Osteoblast (primary cell): Measurements from ENCODE around the gene APOC3. TPM values are rescaled to one million over a fixed set of nuclear protein-coding genes. Genes with fewer than 3 reads are reported as not detected.
A peak's percentile ranks its signal among the peaks of the same experiment; 100 is the strongest.

Experiments
- DNase-seq: peaks from one replicate; pipeline ENCODE4 v3.0.0; 2011; ENCODE audit warnings: low spot score, mixed read lengths; ENCODE audit not compliant: insufficient read length; ENCODE audit errors: missing footprints
- H2AFZ ChIP-seq: 2 replicates; pipeline ENCODE4 v1.6.0; 2011; ENCODE audit warnings: mild to moderate bottlenecking, low read length
- H3K27ac ChIP-seq: 2 replicates; pipeline ENCODE4 v1.5.1; 2011; ENCODE audit warnings: mild to moderate bottlenecking, low read depth, low read length, moderate library complexity
- H3K27me3 ChIP-seq: 2 replicates; pipeline ENCODE4 v1.6.0; 2012; ENCODE audit warnings: mild to moderate bottlenecking, control low read depth, inconsistent platforms, low read length, moderate library complexity; ENCODE audit not compliant: insufficient read depth
- H3K36me3 ChIP-seq: 2 replicates; pipeline ENCODE4 v1.5.1; 2011; ENCODE audit warnings: mild to moderate bottlenecking, low read length, control low read depth, moderate library complexity; ENCODE audit not compliant: insufficient read depth
- H3K4me1 ChIP-seq: 2 replicates; pipeline ENCODE4 v1.5.1; 2011; ENCODE audit warnings: mild to moderate bottlenecking, low read length, control low read depth, moderate library complexity; ENCODE audit not compliant: insufficient read depth
- H3K4me2 ChIP-seq: 2 replicates; pipeline ENCODE4 v1.6.0; 2011; ENCODE audit warnings: mild to moderate bottlenecking, low read length; ENCODE audit not compliant: insufficient read depth
- H3K4me3 ChIP-seq: fragments of 200-600 bp; sonication (generic); 3 replicates; pipeline ENCODE4 v1.5.1; 2012; ENCODE audit warnings: mild to moderate bottlenecking, low read length, inconsistent platforms; ENCODE audit not compliant: insufficient read depth
- H3K79me2 ChIP-seq: 2 replicates; pipeline ENCODE4 v1.6.0; 2012; ENCODE audit warnings: mild to moderate bottlenecking, low read length, control low read depth, inconsistent platforms; ENCODE audit not compliant: insufficient read depth
- H3K9me3 ChIP-seq: 2 replicates; pipeline ENCODE4 v1.5.1; 2011; ENCODE audit warnings: low read depth, low read length, control low read depth
- H4K20me1 ChIP-seq: 2 replicates; pipeline ENCODE4 v1.6.0; 2012; ENCODE audit warnings: mild to moderate bottlenecking, low read length, control low read depth; ENCODE audit not compliant: insufficient read depth
- CTCF ChIP-seq: IDR thresholded peaks from 2 replicates; pipeline ENCODE4 v1.5.1; 2011; ENCODE audit warnings: mild to moderate bottlenecking, low read depth, low read length, moderate library complexity; ENCODE audit errors: extremely low read depth
- total RNA-seq: library from RNA; depleted of rRNA; stranded (reverse); fragments of >200 nt; gene quantifications from 2 replicates; pipeline ENCODE4 v1.2.3, GENCODE V29; 2012

The APOC3 gene
- total RNA-seq: not detected in 2 replicates

- Histone ChIP-seq H3K9me3 (no peaks in the 10 kb centered on the region), H4K20me1 (no peaks in the 10 kb centered on the region), H3K27me3 (no peaks in the 10 kb centered on the region), H3K27ac (no peak within 1 kb of the TSS), H3K4me3 (no peak within 1 kb of the TSS), H3K4me2 (no peak within 1 kb of the TSS), H3K4me1 (peaks cover 9% of the 10 kb centered on the region), H2AFZ (peak within 1 kb of the TSS; percentile 41), H3K36me3 (no peaks in the 10 kb centered on the region), H3K79me2 (no peaks in the 10 kb centered on the region)
- DNase-seq: peak; percentile 94
- no peak for TF ChIP-seq CTCF
Observed at GRCh38 chr11:116829525-116830183, at the start of gene APOC3. APOC3 (plus strand) TSS chr11:116829907; CDS start chr11:116830583, 676 bp downstream.

- no peak overlapping the region for H3K4me3 ChIP-seq
- TF ChIP-seq CTCF: no peak
- H3K27ac ChIP-seq: peak overlapping the region; percentile 68
- H3K79me2 ChIP-seq: peaks cover 47% of the 10 kb centered on the region
- H4K20me1 ChIP-seq: peaks cover 7% of the 10 kb centered on the region
- H3K27me3 ChIP-seq: no peaks in the 10 kb centered on the region
- no peaks in the 10 kb centered on the region for H3K9me3 ChIP-seq
- peak; percentile 89 for DNase-seq
- no peak overlapping the region for H2AFZ ChIP-seq
- H3K4me2 ChIP-seq: peak overlapping the region; percentile 21
- H3K36me3 ChIP-seq: peaks cover 88% of the 10 kb centered on the region
- peaks cover 23% of the 10 kb centered on the region for H3K4me1 ChIP-seq
Observed at GRCh38 chr11:116782728-116783127, 47.0 kb upstream of the APOC3 start.

DNA sequence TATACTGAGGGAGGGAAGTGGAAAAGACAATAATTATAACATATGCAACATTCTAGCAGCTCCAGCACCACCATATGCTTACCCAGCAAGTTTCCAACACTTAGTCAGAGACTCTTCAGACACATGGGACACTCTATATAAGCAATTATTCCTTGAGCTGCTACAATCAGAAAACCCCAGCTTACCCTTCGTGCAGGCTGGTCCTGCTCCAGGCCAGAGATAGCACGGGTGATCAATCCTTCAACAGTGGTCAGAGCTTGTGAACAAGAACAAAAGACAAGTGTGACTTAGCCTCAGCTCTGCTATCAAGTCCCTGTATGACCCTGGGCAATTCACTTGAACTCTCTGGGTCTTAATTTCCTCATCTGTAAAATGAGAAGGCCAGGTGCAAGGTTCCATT, 43.4 kb upstream of the APOC3 start:
- Histone ChIP-seq H3K27me3 (no peaks in the 10 kb centered on the region), H4K20me1 (no peaks in the 10 kb centered on the region), H3K36me3 (peaks cover 54% of the 10 kb centered on the region), H3K27ac (peak overlapping the region; percentile 97), H3K4me2 (peak overlapping the region; percentile 93), H3K79me2 (peaks cover 44% of the 10 kb centered on the region), H2AFZ (no peak overlapping the region), H3K4me1 (peaks cover 31% of the 10 kb centered on the region), H3K4me3 (peak overlapping the region; percentile 92), H3K9me3 (no peaks in the 10 kb centered on the region)
- no peak for TF ChIP-seq CTCF
- no peak for DNase-seq

DNA sequence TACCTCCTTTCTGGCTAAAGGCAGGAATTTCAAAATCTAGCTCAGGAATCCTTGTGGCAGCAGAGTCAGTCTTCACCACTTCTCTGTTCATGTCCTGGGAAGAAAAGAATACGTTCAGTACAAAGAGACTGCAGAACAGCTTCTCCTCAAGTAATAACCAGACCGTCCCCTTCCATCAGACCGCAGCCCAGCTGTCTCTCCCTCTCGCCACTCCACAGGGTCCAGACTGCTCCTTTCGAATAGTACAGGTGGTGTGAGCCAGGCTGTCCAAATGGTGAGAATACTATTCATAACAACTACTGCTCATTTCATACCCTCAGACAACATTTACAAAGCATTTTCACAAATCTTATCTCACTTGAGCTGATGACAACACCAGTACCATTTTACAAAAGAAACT, 42.7 kb upstream of the APOC3 start:
- H3K9me3 ChIP-seq: no peaks in the 10 kb centered on the region
- peak overlapping the region; percentile 97 for H3K27ac ChIP-seq
- H3K36me3 ChIP-seq: peaks cover 47% of the 10 kb centered on the region
- peaks cover 42% of the 10 kb centered on the region for H3K79me2 ChIP-seq
- no peaks in the 10 kb centered on the region for H3K27me3 ChIP-seq
- no peaks in the 10 kb centered on the region for H4K20me1 ChIP-seq
- TF ChIP-seq CTCF: no peak
- peak overlapping the region; percentile 93 for H3K4me2 ChIP-seq
- peak overlapping the region; percentile 92 for H3K4me3 ChIP-seq
- peaks cover 36% of the 10 kb centered on the region for H3K4me1 ChIP-seq
- H2AFZ ChIP-seq: peak overlapping the region; percentile 28
- no peak for DNase-seq
